Endothelial cell (in vitro differentiated cells): Measurements from ENCODE around the gene ZMIZ1. TPM values are rescaled to one million over a fixed set of nuclear protein-coding genes. Genes with fewer than 3 reads are reported as not detected.
"Not testable (repeated sequence)": the region's sequence is repeated elsewhere in the genome, so short reads cannot be mapped to it uniquely, and the experiment has no call there.

Experiments used
- DNase-seq: peaks from one replicate; pipeline ENCODE4 v3.0.0; 2021; ENCODE audit warnings: low spot score
- H3K27ac Mint-ChIP-seq: one replicate; pipeline ENCODE4 v1.8.0; 2021; ENCODE audit warnings: mixed read lengths, inconsistent platforms; ENCODE audit not compliant: unreplicated experiment
- H3K27me3 Mint-ChIP-seq: one replicate; pipeline ENCODE4 v1.8.0; 2021; ENCODE audit warnings: mild to moderate bottlenecking, moderate library complexity, mixed read lengths, inconsistent platforms; ENCODE audit not compliant: unreplicated experiment
- H3K36me3 Mint-ChIP-seq: one replicate; pipeline ENCODE4 v1.8.0; 2021; ENCODE audit warnings: mild to moderate bottlenecking, low read depth, mixed read lengths, inconsistent platforms; ENCODE audit not compliant: unreplicated experiment
- H3K4me1 Mint-ChIP-seq: one replicate; pipeline ENCODE4 v1.8.0; 2021; ENCODE audit warnings: mild to moderate bottlenecking, mixed read lengths, inconsistent platforms; ENCODE audit not compliant: unreplicated experiment
- H3K4me3 Mint-ChIP-seq: one replicate; pipeline ENCODE4 v1.8.0; 2021; ENCODE audit warnings: mild to moderate bottlenecking, mixed read lengths, inconsistent platforms; ENCODE audit not compliant: unreplicated experiment
- H3K9me3 Mint-ChIP-seq: one replicate; pipeline ENCODE4 v1.8.0; 2021; ENCODE audit warnings: mixed read lengths, inconsistent platforms; ENCODE audit not compliant: unreplicated experiment
- total RNA-seq: library from RNA; stranded (reverse); fragmentation: NEBNext Ultra II Directional; extraction: Animal tissue kit (Norgen Biotek cat#: 25700); gene quantifications from one replicate; pipeline ENCODE4 v1.2.1, GENCODE V29; 2021; ENCODE audit not compliant: unreplicated experiment
- TF ChIP-seq, protein P1 (sequence below): fragments of 200-600 bp; sonication (generic); IDR thresholded peaks from one replicate; pipeline ENCODE4 v1.5.0; 2021; ENCODE audit warnings: antibody characterized with exemption; ENCODE audit not compliant: unreplicated experiment

Gene ZMIZ1
- total RNA-seq, 1 donor from 2014 or later: 102 TPM

DNA sequence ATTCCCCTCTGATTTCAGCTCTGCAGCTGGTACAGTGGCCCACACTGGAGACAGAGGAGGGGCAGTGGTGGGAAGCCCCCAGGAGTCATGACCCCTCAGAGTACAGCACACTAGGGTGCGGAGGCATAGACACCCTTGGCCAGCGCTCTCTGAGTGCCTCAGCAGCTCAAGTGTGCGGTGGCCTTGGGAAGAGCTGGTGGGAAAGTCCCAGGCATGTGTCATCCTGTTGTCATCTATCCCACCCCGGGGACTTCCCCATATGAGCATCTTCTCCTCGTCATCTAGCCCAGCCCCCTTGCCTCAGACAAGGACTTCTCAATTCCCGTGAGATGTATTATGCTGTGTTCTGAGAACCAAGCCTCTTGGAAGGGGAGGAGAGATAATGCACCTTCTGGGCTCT is 262.9 kb downstream of the ZMIZ1 start:
- TF ChIP-seq, protein P1, sequence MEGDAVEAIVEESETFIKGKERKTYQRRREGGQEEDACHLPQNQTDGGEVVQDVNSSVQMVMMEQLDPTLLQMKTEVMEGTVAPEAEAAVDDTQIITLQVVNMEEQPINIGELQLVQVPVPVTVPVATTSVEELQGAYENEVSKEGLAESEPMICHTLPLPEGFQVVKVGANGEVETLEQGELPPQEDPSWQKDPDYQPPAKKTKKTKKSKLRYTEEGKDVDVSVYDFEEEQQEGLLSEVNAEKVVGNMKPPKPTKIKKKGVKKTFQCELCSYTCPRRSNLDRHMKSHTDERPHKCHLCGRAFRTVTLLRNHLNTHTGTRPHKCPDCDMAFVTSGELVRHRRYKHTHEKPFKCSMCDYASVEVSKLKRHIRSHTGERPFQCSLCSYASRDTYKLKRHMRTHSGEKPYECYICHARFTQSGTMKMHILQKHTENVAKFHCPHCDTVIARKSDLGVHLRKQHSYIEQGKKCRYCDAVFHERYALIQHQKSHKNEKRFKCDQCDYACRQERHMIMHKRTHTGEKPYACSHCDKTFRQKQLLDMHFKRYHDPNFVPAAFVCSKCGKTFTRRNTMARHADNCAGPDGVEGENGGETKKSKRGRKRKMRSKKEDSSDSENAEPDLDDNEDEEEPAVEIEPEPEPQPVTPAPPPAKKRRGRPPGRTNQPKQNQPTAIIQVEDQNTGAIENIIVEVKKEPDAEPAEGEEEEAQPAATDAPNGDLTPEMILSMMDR: no peak
- Mint-ChIP-seq H3K27me3 (peaks cover 4% of the 10 kb centered on the region), H3K27ac (no peak overlapping the region), H3K4me3 (no peak overlapping the region), H3K36me3 (peaks cover 4% of the 10 kb centered on the region), H3K9me3 (no peaks in the 10 kb centered on the region), H3K4me1 (peaks cover 14% of the 10 kb centered on the region)
- DNase-seq: no peak

DNA sequence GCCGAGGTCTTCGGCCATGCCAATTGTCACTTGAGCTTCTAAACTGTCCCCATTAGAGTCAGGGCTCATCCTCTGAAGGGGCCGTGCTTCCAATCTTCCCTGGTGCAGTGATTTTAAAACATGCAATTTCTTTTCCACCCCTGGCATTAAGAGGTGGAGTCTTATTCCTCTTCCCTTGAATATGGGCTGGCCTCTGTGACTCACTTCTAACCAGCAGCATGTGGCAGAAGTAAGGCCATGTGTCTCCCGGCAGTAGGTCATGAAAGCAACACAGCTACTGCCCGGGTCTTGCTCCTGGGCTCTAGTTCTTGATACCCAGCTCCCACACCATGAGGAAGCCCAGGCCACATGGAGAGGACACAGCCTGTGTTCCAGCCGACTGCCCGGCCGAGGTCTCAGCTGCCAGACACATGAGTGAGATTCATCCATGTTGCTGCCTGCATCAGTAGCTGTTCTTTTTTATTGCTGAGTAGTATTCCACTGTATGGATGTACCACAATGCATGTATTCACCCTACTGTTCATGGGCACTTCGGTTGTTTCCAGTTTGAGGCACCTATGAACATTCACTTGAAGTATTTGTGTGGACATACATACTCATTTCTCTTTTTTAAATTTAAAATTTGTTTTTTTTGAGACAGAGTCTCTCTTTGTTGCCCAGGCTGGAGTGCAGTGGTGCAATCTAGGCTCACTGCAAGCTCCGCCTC is 264.0 kb downstream of the ZMIZ1 start:
- not testable (repeated sequence) for H3K27ac Mint-ChIP-seq, H3K36me3 Mint-ChIP-seq, H3K27me3 Mint-ChIP-seq, DNase-seq, H3K9me3 Mint-ChIP-seq, H3K4me3 Mint-ChIP-seq
- peaks cover 14% of the 10 kb centered on the region for H3K4me1 Mint-ChIP-seq

GRCh38 chr10:79333513-79333912 is 264.7 kb downstream of the ZMIZ1 start:
- DNase-seq: no peak
- H3K4me3 Mint-ChIP-seq: no peak overlapping the region
- H3K4me1 Mint-ChIP-seq: peaks cover 14% of the 10 kb centered on the region
- H3K36me3 Mint-ChIP-seq: peaks cover 7% of the 10 kb centered on the region
- no peak overlapping the region for H3K27ac Mint-ChIP-seq
- H3K9me3 Mint-ChIP-seq: no peaks in the 10 kb centered on the region
- TF ChIP-seq, protein P1: no peak
- peaks cover 4% of the 10 kb centered on the region for H3K27me3 Mint-ChIP-seq

- Mint-ChIP-seq H3K9me3 (no peaks in the 10 kb centered on the region), H3K4me1 (peaks cover 9% of the 10 kb centered on the region), H3K36me3 (peaks cover 7% of the 10 kb centered on the region), H3K27me3 (peaks cover 6% of the 10 kb centered on the region), H3K4me3 (no peak overlapping the region), H3K27ac (no peak overlapping the region)
- DNase-seq: no peak
- TF ChIP-seq, protein P1: no peak
Measured at GRCh38 chr10:79334573-79334972, 265.8 kb downstream of the ZMIZ1 start.

GRCh38 chr10:79335094-79335469 is 266.3 kb downstream of the ZMIZ1 start:
- Mint-ChIP-seq H3K27me3 (peaks cover 4% of the 10 kb centered on the region), H3K9me3 (no peaks in the 10 kb centered on the region), H3K36me3 (peaks cover 7% of the 10 kb centered on the region), H3K27ac (no peak overlapping the region), H3K4me1 (peaks cover 5% of the 10 kb centered on the region), H3K4me3 (no peak overlapping the region)
- TF ChIP-seq, protein P1: no peak
- DNase-seq: no peak
